Endodermal cell (in vitro differentiated cells): ENCODE results near the gene CORIN. TPM values are rescaled to one million over a fixed set of nuclear protein-coding genes. Genes with fewer than 3 reads are reported as not detected.

ENCODE experiments used
- DNase-seq: peaks from one replicate; pipeline ENCODE4 v3.0.0-alpha.2; 2017
- H3K27ac ChIP-seq: 2 replicates; pipeline ENCODE4 v1.5.1; 2013; ENCODE audit warnings: mild to moderate bottlenecking, low read depth, low read length, moderate library complexity
- H3K27me3 ChIP-seq: 2 replicates; pipeline ENCODE4 v1.6.1; 2013; ENCODE audit warnings: mild to moderate bottlenecking, low read length, moderate library complexity; ENCODE audit not compliant: insufficient read depth, control insufficient read depth, poor library complexity, severe bottlenecking
- H3K36me3 ChIP-seq: 2 replicates; pipeline ENCODE4 v1.7.0; 2013; ENCODE audit warnings: mild to moderate bottlenecking, low read length, moderate library complexity; ENCODE audit not compliant: control insufficient read depth, insufficient read depth
- H3K4me1 ChIP-seq: one replicate; pipeline ENCODE4 v1.7.0; 2013; ENCODE audit warnings: low read length; ENCODE audit not compliant: control insufficient read depth, insufficient read depth
- H3K4me3 ChIP-seq: 2 replicates; pipeline ENCODE4 v1.5.1; 2013; ENCODE audit warnings: mild to moderate bottlenecking, low read length, moderate library complexity
- H3K9ac ChIP-seq: 2 replicates; pipeline ENCODE4 v1.6.1; 2013; ENCODE audit warnings: mild to moderate bottlenecking, low read length, moderate library complexity; ENCODE audit not compliant: poor library complexity, severe bottlenecking; ENCODE audit errors: extremely low read depth
- H3K9me3 ChIP-seq: 2 replicates; pipeline ENCODE4 v1.6.1; 2013; ENCODE audit warnings: mild to moderate bottlenecking, low read length, moderate library complexity; ENCODE audit not compliant: control insufficient read depth
- H3K27ac Mint-ChIP-seq: 2 replicates; pipeline ENCODE4 v1.8.0; 2020; ENCODE audit warnings: mixed read lengths
- H3K27me3 Mint-ChIP-seq: 2 replicates; pipeline ENCODE4 v1.8.0; 2021; ENCODE audit warnings: mild to moderate bottlenecking, mixed read lengths; ENCODE audit not compliant: insufficient read depth
- H3K36me3 Mint-ChIP-seq: 2 replicates; pipeline ENCODE4 v1.8.0; 2020; ENCODE audit warnings: low read depth, mixed read lengths
- H3K4me1 Mint-ChIP-seq: 2 replicates; pipeline ENCODE4 v1.8.0; 2020; ENCODE audit warnings: mixed read lengths
- H3K4me3 Mint-ChIP-seq: 2 replicates; pipeline ENCODE4 v1.8.0; 2020; ENCODE audit warnings: mild to moderate bottlenecking, moderate library complexity, mixed read lengths
- H3K9me3 Mint-ChIP-seq: 2 replicates; pipeline ENCODE4 v1.8.0; 2020; ENCODE audit warnings: mild to moderate bottlenecking, mixed read lengths
- CTCF ChIP-seq: fragments of 200-600 bp; sonication (generic); conservative IDR thresholded peaks from 2 replicates; pipeline ENCODE4 v1.5.0; 2021; ENCODE audit warnings: antibody characterized with exemption, mild to moderate bottlenecking
- WGBS, 2 experiments: methylation state at CpG; one replicate each; pipeline versions ENCODE4 v1.1.5 to v1.1.7; 2013; ENCODE audit warnings: missing lambda C conversion rate in 2 of 2, mixed read lengths in 1 of 2; ENCODE audit not compliant: insufficient coverage in 1 of 2, insufficient read length in 1 of 2; 5-methylcytosine and 5-hydroxymethylcytosine counted together
- total RNA-seq, 2 donors: library from RNA; stranded (reverse); fragmentation: NEBNext Ultra II Directional in 1 of 2; extraction: Animal tissue kit (Norgen Biotek cat#: 25700) in 1 of 2; gene quantifications; 2 replicates in 1 of 2; 3 replicates in 1 of 2; pipeline ENCODE4 v1.2.1, GENCODE V29; 2021

The CORIN gene
- total RNA-seq, 2 donors from 2014 or later, result 0.53 TPM; not detected in 1

- Mint-ChIP-seq H3K4me1 (peaks cover 4% of the 10 kb centered on the region), H3K9me3 (peaks cover 23% of the 10 kb centered on the region), H3K4me3 (no peak overlapping the region), H3K27me3 (no peaks in the 10 kb centered on the region), H3K27ac (no peak overlapping the region), H3K36me3 (no peaks in the 10 kb centered on the region)
- DNase-seq, result no peak
- Histone ChIP-seq H3K4me3 (no peak overlapping the region), H3K27ac (no peak overlapping the region), H3K27me3 (no peaks in the 10 kb centered on the region), H3K9ac (no peak overlapping the region), H3K9me3 (peaks cover 23% of the 10 kb centered on the region), H3K4me1 (no peaks in the 10 kb centered on the region), H3K36me3 (no peaks in the 10 kb centered on the region)
- 86 to 100% methylated on average over 1 to 2 of the region's 2 CpGs for WGBS, 2 experiments
- TF ChIP-seq CTCF, result no peak
Observed at GRCh38 chr4:47750788-47751187, 87.1 kb downstream of the CORIN start.

- H3K36me3 Mint-ChIP-seq, result no peaks in the 10 kb centered on the region
- no peak overlapping the region for H3K27ac ChIP-seq
Observed at GRCh38 chr4:47749858-47750257, 88.0 kb downstream of the CORIN start.

GRCh38 chr4:47749060-47749459 lies 88.8 kb downstream of the CORIN start:
- no peaks in the 10 kb centered on the region for H3K4me1 ChIP-seq
- Mint-ChIP-seq H3K4me3 (no peak overlapping the region), H3K27me3 (no peaks in the 10 kb centered on the region), H3K9me3 (peaks cover 21% of the 10 kb centered on the region), H3K4me1 (peaks cover 4% of the 10 kb centered on the region), H3K27ac (no peak overlapping the region), H3K36me3 (no peaks in the 10 kb centered on the region)
- H3K9me3 ChIP-seq, result peaks cover 22% of the 10 kb centered on the region
- no peak overlapping the region for H3K27ac ChIP-seq
- no peak overlapping the region for H3K4me3 ChIP-seq
- no peak for TF ChIP-seq CTCF
- WGBS, 2 experiments, result 96 to 100% methylated on average over 1 of the region's 1 CpG
- H3K27me3 ChIP-seq, result no peaks in the 10 kb centered on the region
- no peaks in the 10 kb centered on the region for H3K36me3 ChIP-seq
- H3K9ac ChIP-seq, result no peak overlapping the region
- no peak for DNase-seq

More at GRCh38 chr4:47749858-47750257, 88.0 kb downstream of the CORIN start:
- no peak for TF ChIP-seq CTCF
- H3K4me3 Mint-ChIP-seq, result no peak overlapping the region
- 96 to 100% methylated on average over 4 of the region's 4 CpGs for WGBS, 2 experiments
- H3K4me3 ChIP-seq, result no peak overlapping the region
- no peaks in the 10 kb centered on the region for H3K27me3 Mint-ChIP-seq
- H3K27me3 ChIP-seq, result no peaks in the 10 kb centered on the region
- H3K9me3 ChIP-seq, result peaks cover 23% of the 10 kb centered on the region
- no peak overlapping the region for H3K27ac Mint-ChIP-seq
- DNase-seq, result no peak
- no peaks in the 10 kb centered on the region for H3K36me3 ChIP-seq
- no peak overlapping the region for H3K9ac ChIP-seq
- peaks cover 21% of the 10 kb centered on the region for H3K9me3 Mint-ChIP-seq
- peaks cover 4% of the 10 kb centered on the region for H3K4me1 Mint-ChIP-seq
- H3K4me1 ChIP-seq, result no peaks in the 10 kb centered on the region
